ENCODE data around the gene ABCF3.
"Not testable (repeated sequence)": the region's sequence is repeated elsewhere in the genome, so short reads cannot be mapped to it uniquely, and the experiment has no call there.

Gene ABCF3, protein sequence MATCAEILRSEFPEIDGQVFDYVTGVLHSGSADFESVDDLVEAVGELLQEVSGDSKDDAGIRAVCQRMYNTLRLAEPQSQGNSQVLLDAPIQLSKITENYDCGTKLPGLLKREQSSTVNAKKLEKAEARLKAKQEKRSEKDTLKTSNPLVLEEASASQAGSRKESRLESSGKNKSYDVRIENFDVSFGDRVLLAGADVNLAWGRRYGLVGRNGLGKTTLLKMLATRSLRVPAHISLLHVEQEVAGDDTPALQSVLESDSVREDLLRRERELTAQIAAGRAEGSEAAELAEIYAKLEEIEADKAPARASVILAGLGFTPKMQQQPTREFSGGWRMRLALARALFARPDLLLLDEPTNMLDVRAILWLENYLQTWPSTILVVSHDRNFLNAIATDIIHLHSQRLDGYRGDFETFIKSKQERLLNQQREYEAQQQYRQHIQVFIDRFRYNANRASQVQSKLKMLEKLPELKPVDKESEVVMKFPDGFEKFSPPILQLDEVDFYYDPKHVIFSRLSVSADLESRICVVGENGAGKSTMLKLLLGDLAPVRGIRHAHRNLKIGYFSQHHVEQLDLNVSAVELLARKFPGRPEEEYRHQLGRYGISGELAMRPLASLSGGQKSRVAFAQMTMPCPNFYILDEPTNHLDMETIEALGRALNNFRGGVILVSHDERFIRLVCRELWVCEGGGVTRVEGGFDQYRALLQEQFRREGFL

DNA sequence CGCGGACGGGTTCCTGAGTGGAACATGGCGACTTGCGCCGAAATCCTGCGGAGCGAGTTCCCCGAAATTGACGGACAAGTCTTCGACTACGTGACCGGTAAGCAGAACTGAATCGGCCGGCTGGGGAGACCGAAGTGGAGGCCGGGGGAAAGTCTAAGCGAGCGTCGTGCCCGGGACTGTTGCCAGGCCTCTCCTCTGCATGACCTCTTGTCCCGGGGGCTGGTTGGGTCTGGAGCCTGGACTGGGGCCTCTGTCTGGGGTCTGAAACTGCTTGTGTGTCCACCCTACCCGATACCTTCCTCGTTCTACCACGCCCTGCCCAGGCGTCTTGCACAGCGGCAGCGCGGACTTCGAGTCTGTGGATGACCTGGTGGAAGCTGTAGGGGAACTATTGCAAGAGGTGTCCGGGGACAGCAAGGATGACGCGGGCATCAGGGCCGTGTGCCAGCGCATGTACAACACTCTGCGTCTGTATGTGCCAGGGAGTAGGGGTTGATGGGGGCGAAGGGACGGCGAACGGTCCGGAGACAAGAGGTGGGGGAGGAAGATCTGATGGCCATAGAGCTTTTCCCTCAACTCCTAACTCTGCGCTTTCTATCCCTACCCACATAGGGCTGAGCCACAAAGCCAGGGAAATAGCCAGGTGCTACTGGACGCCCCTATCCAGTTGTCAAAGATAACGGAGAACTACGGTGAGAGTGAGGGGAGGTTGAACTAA is at the start of gene ABCF3:
TSS of gene ABCF3 (plus strand) at position 16 of the 718 bp plus-strand sequence. CDS start at position 25, 9 bp downstream.
- DNase-seq (ENCODE audit: low read depth) = no peak

DNA sequence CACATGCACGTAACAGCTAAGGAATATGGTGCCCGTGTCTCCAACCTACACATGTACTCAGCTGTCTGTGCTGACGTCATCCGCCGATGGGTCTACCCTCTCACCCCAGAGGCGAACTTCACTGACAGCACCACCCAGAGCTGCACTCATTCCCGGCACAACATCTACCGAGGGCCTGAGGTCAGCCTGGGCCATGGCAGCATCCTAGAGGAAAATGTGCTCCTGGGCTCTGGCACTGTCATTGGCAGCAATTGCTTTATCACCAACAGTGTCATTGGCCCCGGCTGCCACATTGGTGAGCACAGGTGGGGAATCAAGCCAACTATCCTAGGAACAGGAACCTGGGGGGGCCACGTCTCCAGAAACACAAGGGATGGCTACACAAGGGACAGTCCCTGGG is 45.6 kb upstream of the ABCF3 start:
- DNase-seq (ENCODE audit: low read depth) = no peak

DNA sequence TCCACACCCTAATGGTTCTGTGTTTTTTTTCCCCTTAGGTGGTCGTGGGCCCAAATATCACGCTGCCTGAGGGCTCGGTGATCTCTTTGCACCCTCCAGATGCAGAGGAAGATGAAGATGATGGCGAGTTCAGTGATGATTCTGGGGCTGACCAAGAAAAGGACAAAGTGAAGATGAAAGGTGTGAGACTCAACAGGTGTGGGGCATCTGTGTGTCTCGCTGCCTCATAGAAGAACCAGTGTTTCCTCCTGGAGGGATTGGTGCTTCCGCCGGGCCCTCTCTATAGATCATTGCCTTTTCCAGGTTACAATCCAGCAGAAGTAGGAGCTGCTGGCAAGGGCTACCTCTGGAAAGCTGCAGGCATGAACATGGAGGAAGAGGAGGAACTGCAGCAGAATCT is 43.8 kb upstream of the ABCF3 start:
- no peak for DNase-seq (ENCODE audit: low read depth)

DNA sequence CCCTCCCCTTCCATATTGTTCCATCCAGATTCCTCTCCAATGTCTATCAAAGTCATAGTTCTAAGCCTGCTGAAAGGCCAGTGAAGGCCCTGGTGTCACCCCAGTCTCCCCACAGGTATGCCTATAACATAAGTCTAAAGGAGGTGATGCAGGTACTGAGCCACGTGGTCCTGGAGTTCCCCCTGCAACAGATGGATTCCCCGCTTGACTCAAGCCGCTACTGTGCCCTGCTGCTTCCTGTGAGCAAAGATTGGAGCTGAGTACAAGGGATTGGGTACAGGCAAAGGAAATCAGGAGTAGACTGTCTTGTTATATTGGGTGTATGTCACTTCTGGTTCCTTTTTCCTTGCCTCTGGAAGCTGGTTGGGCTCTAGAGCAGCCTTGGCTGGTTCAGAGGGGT is 42.7 kb upstream of the ABCF3 start:
- no peak for DNase-seq (ENCODE audit: low read depth)

DNA sequence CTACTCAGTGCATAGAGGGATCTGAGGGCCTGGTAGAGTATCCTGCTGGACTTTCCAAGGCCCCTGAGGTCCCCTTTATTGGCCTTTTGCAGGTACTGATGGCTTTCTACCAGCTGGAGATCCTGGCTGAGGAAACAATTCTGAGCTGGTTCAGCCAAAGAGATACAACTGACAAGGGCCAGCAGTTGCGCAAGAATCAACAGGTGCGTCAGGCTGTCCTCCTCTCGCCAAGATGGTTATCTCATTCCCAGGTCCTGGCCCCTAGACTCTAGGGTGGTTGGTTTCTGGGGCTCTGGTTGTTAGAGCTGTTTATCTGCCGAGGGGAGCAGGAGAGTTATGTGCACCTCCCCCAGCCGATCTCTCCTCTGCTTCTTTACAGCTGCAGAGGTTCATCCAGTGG is 41.5 kb upstream of the ABCF3 start:
- no peak for DNase-seq (ENCODE audit: low read depth)

DNA sequence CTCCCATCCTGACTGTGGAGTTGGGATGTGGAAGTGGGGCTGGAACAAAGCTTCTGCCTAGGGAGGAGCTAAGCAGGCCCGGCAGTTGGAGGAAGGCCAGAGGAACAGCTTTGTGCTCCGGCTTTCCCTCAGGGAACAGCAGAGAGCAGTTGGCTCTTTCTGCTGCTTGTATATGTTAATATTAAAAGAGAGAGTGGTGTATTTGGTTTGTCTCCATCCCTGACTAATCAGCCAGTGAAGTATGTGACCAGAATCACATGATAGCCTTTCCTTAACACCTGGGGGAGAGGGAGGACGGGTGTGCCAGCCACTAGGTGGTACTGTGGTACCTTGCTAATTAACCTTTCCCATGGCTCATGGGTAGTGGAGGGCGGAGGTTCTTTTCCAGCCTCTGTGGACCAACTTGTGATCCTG is 40.9 kb upstream of the ABCF3 start:
- DNase-seq (ENCODE audit: low read depth) = no peak

DNA sequence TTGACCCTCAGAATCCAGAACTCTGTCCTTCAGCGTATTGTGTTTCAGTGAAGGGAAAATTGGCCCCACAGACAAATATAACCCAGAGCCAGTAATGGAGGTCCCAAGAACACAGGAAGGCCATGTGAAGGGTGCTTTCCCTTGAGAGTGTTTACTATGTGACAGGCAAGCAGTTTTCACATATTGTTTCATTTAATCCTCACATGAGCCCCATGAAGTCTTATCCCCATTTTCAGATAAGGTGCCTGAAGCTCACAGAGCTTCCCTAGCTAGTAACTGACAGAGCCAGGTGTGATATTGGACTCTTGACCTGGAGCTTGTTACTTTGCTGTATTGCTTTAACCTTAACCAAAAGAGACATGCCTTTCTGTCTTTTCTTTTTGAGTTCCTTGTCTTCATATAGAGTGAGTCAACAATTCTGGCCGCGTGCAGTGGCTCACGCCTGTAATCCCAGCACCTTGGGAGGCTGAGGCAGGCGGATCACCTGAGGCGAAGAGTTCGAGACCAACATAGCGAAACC is 40.2 kb upstream of the ABCF3 start:
- no peak for DNase-seq (ENCODE audit: low read depth)

DNA sequence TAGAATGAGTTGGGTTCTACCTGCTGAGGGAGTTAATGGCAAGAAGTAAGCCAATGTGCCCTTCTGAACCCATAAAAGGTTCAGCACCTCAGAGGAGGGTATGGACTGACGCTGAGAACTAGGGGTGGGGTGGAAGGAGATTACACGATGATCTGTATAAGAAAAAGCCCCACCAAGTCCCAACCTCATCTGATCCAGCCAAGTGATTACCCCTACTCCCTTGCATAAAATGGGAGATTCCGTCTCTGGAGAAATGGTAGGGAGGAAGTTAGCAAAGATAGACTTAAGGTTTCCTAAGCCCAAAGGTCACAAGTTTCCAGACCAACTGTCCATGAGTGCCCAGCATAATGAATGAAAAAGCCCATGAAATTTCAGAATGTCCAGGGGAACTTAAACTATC is 37.9 kb upstream of the ABCF3 start:
- DNase-seq (ENCODE audit: low read depth) = no peak

DNA sequence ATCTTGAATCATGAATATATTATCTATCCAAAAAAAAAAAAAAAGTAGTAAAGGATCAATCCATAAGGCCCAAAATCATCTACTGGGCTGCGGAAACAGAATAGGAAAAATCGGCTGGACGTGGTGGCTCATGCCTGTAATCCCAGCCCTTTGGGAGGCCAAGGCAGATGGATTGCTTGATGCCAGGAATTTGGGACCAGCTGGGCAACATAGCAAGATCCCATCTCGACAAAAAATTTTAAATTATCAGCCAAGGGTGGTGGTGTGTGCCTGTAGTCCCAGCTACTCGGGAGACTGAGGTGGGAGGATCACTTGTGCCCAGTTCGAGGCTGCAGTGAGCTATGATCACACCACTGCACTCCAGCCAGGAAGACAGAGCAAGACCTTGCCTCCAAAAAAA is 36.9 kb upstream of the ABCF3 start:
- DNase-seq (ENCODE audit: low read depth) = no peak

DNA sequence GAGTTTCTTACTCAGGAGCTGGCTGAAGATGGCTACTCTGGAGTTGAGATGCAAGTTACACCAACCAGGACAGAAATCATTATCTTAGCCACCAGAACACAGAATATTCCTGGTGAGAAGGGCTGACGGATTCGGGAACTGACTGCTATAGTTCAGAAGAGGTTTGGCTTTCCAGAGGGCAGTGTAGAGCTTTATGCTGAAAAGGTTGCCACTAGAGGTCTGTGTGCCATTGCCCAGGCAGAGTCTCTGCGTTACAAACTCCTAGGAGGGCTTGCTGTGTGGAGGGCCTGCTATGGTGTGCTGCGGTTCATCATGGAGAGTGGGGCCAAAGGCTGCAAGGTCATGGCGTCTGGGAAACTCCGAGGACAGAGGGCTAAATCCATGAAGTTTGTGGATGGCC is 36.2 kb upstream of the ABCF3 start:
- DNase-seq (ENCODE audit: low read depth) = not testable (repeated sequence)

DNA sequence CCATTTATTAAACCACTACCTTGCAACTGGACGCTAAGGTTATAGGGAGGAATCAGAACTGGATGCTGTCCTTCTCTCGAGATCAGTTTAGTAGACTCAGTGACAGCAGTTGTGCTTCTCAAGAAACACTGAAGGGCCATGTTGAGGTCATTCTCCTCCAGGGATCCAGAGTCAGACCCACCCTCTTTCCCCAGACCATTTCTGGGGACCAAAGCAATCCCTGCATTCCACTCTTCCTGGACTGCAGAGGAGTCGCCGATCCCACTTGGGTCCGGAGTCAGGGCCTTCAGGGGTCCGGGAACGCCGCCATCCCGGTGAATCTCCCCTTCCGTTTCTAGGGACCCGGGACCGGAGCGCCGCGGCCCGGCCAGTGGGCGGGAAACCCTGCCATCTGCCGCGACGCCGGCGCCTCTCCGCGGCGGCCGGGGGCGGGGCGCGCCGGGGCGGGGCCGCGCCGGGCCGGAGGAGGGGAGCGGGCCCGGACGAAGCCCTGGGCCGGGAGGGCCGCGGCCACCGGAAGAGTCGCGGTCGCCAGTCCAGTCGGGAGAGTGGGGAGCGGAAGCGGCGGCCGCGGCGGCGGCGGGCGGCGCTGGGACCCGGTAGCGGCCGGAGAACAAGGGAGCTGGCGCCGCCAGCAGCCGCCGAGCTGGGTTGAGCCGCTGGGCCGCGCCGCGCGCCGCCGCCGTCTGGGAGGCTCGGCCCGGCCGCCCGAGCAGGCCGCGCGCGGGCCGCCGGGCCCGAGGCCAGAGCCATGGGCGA is 30.9 kb upstream of the ABCF3 start, which contains the start of gene DVL3:
TSS of gene DVL3 (plus strand) at position 493 of the 759 bp plus-strand sequence. CDS start at position 752, 259 bp downstream.
- no peak for DNase-seq (ENCODE audit: low read depth)

DNA sequence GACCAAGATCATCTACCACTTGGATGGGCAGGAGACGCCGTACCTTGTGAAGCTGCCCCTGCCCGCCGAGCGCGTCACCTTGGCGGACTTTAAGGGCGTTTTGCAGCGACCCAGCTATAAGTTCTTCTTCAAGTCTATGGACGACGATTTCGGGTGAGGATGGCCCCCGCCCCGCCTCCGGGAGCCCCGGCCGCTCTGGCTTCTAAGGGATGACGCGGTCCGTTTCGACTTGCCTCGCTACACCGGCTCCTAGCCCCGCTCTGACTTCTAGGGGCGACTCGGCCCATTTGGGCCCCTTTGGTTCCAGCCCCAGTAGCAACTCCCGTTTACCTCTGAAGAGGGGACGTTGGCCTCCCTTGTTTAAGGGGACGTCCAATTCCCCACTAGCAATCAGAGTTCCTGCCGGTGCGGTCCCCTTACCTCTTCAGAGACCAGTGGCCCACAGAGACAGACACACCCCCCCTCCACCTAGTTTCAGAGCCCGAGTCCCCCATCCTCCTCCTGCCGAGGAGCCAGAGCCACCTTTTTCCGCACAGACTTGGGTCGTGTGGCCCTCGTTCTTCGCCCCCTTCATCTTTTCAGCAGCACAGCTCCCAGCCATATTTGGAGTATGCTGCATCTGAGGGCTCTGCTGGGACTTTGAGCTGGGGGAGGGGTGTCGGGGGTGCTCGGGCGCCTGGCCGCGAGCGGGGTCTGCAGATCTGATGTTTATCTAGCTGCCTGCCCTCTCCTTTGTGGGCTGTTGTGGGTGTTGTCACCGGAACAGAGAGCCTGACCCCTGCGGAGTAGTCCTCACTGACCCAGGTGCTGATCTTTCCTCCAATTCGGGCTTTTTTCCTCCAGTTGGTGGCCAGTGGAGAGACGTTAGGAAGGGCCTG is 30.1 kb upstream of the ABCF3 start:
- DNase-seq (ENCODE audit: low read depth) = no peak

DNA sequence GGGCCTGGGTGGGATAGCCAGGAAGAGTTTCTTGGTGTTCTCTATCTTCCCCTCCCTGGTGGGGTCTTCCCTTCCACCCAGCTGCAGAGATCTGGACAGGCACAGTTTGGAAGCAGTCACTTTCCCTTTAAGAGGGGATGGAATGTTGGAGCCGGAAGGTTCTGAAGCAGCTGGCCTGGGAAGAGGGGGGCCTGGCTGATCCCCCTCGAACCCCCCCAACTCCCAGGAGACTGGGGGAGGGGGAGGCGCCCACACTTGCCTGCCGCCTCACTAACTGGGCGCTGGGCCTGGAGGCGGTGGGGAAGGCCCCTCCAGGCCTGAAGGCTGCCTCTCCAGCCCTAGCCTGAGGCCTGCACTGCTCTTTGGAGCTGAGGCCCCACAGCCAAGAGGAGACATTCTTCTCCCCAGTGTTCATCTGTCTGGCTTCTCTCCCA is 29.5 kb upstream of the ABCF3 start:
- DNase-seq (ENCODE audit: low read depth) = no peak

DNA sequence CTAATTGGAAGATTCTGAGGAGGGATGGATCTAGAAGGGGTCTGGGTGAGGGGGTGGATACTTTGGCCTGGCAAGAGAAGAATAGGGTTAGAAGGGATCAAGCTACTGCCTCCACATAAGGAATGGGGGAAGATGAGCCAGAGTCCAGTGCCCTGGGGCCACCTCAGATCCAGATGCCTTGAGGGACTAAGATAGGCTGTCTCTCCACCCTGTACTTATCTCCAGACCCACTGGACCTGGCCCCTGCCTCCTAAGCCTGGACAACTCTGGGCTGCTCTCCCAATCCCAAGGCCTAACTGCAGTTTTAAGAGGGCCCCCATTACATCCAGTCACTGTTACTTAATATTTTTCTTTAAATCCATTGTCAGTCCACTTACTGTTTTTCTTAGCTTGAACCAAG is 28.8 kb upstream of the ABCF3 start:
- no peak for DNase-seq (ENCODE audit: low read depth)

DNA sequence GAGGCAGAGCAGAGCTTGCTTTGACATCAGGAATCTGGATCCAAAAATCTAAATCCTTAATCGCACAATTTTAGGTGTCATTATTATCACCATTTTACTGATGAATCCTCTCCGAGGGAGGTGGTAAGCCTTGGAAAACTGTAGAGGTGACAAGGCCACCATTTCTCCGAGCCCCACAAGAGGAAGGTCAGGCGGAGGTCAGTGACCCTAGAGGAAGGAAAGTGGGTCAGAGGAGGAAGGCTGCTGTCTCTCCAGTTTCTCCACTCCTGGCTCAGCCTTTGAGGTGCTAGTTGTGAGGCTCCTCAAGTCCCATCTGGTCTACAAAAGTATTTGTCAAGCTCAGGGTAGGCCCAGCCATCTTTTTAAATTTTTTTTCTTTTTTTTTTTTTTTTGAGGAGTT is 27.6 kb upstream of the ABCF3 start:
- DNase-seq (ENCODE audit: low read depth) = no peak

DNA sequence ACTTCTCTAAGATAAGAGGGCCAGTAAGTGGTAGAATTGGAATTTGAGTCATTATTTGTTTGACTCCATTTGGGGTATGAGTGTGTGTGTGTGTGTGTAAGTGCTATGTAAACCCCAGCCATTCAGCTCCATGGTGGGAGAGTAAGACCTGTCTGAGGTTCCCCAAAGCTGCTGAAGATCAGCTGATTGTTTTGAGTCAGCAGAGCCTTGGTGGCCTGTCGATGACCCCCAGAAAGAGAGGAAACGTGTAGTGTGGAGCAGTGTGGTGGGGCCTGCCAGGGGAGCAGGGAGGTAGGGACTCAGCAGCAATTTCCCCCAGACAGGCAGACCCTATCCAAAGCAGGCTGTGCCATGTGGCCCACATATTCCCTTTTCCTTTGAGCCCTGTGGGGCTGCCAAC is 25.5 kb upstream of the ABCF3 start:
- no peak for DNase-seq (ENCODE audit: low read depth)

DNA sequence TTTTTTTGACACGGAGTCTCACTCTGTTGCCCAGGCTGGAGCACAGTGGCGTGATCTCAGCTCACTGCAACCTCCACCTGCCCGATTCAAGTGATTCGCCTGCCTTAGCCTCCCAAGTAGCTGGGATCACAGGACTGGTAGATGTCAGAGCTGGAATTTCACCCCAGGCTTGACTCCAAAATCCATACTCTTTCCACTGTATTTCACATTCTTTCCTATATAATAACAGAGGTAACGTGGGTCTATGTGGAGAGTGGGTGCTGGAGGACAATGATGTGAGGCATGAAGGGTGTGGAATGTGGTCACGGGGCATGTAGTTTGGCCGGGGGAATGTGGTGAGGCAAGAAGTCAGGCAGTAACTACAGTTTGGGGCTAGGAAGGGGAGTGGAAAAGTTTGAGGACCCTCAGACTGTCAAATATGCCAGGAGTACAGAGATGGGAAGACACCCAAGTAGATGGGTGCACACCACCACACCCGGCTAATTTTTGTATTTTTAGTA is 23.4 kb upstream of the ABCF3 start:
- not testable (repeated sequence) for DNase-seq (ENCODE audit: low read depth)

DNA sequence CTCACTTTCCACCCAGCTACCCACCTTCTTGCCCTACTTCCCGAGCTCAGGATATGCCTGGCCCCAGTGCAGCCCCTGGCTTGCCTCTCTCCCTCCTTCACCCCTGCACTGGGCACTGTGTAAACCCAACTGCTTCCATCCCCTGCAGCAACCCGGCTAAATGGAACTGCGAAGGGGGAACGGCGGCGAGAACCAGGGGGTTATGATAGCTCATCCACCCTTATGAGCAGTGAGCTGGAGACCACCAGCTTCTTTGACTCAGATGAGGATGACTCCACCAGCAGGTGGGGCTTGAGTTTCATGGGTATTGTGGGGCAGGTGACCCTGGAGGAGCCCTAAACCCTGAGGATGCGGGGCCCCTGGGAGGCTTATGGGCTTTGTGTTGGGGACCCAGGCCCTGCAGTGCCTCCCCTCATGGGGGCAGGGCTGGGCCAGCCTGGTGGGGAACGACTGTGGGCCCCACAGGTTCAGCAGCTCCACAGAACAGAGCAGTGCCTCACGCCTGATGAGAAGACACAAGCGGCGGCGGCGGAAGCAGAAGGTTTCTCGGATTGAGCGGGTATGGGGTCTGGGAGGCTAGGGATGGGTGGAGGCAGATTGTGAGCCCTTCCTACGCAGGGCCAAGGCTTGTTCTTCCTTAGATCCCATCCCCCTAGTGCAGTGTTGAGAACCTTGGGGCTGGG is 21.2 kb upstream of the ABCF3 start:
- no peak for DNase-seq (ENCODE audit: low read depth)

DNA sequence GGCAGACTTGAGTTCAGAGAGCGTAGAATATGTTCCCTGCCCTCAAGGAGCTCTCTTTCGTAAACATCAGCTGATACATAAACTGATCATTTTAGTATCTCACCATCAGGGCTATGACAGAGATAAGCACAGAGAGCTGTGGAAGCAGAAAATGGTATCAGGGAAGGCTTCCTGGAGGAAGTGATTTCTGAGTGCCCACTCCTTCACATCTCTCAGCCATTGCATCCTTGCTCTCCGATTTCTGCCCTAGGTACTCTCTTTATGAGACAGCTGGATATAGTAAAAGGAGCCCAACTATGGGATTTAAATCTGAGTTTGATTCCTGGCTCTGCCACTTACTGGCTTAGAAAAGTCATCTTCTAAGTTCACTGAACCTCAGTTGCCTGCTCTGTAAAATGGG is 20.5 kb upstream of the ABCF3 start:
- DNase-seq (ENCODE audit: low read depth) = no peak

DNA sequence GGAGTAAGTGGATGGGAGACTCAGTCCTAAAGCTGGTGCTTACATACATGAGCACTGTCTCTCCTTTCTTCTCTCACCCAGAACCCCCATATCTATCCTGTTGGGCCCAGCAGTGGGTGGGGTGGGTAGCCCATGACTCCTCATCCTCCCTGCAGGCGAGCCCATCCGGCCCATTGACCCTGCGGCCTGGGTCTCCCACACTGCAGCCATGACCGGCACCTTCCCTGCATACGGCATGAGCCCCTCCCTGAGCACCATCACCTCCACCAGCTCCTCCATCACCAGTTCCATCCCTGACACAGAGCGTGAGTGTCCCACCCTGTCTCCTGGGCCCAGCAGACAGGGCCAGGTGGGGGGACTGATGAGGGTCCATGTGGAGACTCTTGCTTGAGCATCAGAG is 19.3 kb upstream of the ABCF3 start:
- no peak for DNase-seq (ENCODE audit: low read depth)
